Right ventricle myocardium inferior (tissue), 1 donor: Measurements from ENCODE around the gene TAS2R38. TPM values are rescaled to one million over a fixed set of nuclear protein-coding genes. Genes with fewer than 3 reads are reported as not detected.

Source experiments
- ATAC-seq: fragments of 200-7000 bp; cut with Tn5 transposase; one replicate; pipeline ENCODE4 v1.9.1; 2020; ENCODE audit warnings: mild to moderate bottlenecking, moderate library complexity
- DNase-seq: peaks from one replicate; pipeline ENCODE4 v3.0.0; 2021; ENCODE audit errors: missing footprints
- intact Hi-C: fragments of 100-400 bp; cut with DNase I; formaldehyde crosslinking; loops from one replicate; pipeline ENCODE4 v1.11.0; 2022
- total RNA-seq: library from RNA; stranded (reverse); fragmentation: NEBNext Ultra II Directional; extraction: Animal tissue kit (Norgen Biotek cat#: 25700); gene quantifications from one replicate; pipeline ENCODE4 v1.2.1, GENCODE V29; 2021
- donor health status: DM: no; HTN: yes; CAD: no; lungs with severe emphysema.

TAS2R38 gene
- total RNA-seq, 1 donor from 2014 or later: not detected

- ATAC-seq (no peak), DNase-seq (no peak)
- intact Hi-C loops: no loop called here
These were observed 44.8 kb downstream of the TAS2R38 start for GRCh38 chr7:141928845-141929195.

GRCh38 chr7:141928146-141928844 is 45.3 kb downstream of the TAS2R38 start:
- no peak for ATAC-seq
- intact Hi-C loops: no loop called here
- no peak for DNase-seq

Other genes starting within 250 kb of the TAS2R38 start
- gene SSBP1, start 235.4 kb downstream of the TAS2R38 start, total RNA-seq: 109 TPM
- 0.43 TPM for gene TAS2R3, start 209.7 kb downstream of the TAS2R38 start, total RNA-seq
- 0.14 TPM for gene TAS2R4, start 197.1 kb downstream of the TAS2R38 start, total RNA-seq
- 0.27 TPM for gene TAS2R5, start 183.6 kb downstream of the TAS2R38 start, total RNA-seq
- not detected for gene PRSS37, start 132.3 kb downstream of the TAS2R38 start, total RNA-seq
- gene OR9A4, start 57.4 kb downstream of the TAS2R38 start, total RNA-seq: not detected
- gene CLEC5A, start 26.8 kb downstream of the TAS2R38 start, total RNA-seq: 0.41 TPM
- 0.54 TPM for gene MGAM, start 22.1 kb upstream of the TAS2R38 start, total RNA-seq
- 0.11 TPM for gene MGAM2, start 137.9 kb upstream of the TAS2R38 start, total RNA-seq